ENCODE data around the gene OSBPL2. TPM values are rescaled to one million over a fixed set of nuclear protein-coding genes. Genes with fewer than 3 reads are reported as not detected.

The OSBPL2 gene
- total RNA-seq, 1 experiment from 2014 or later: 26.3 TPM

GRCh38 chr20:62315773-62316172, 77.5 kb downstream of the OSBPL2 start:
- Histone ChIP-seq H3K4me1 (ENCODE audit: insufficient read depth, low read length, poor library complexity, severe bottlenecking) (no peaks in the 10 kb centered on the region), H3K36me3 (ENCODE audit: insufficient read depth, low read length, poor library complexity, severe bottlenecking) (no peaks in the 10 kb centered on the region), H3K9me3 (ENCODE audit: low read depth, low read length, poor library complexity, severe bottlenecking) (no peaks in the 10 kb centered on the region), H3K27ac (ENCODE audit: low read depth, low read length, poor library complexity, severe bottlenecking) (no peak overlapping the region), H3K4me3 (ENCODE audit: low read depth, low read length, poor library complexity, severe bottlenecking) (no peak overlapping the region), H3K27me3 (replicated peaks; ENCODE audit: insufficient read depth, low read depth, low read length, poor library complexity) (no peaks in the 10 kb centered on the region)
- ChIA-PET POLR2A (ENCODE audit: low non-redundant PET) (no interaction called here), CTCF (no interaction called here)
- intact Hi-C loops (cut with micrococcal nuclease; ENCODE audit: unreplicated experiment): no loop called here
- DNase-seq (ENCODE audit: low spot score): no peak
- BruUV-seq (replicated peaks): no TSS peak
- TF ChIP-seq CTCF (conservative IDR thresholded peaks at IDR 0.05; ENCODE audit: low read depth, low read length) (no peak), EZH2 (IDR thresholded peaks at IDR 0.05; ENCODE audit: borderline replicate concordance, low read depth, low read length, poor library complexity, severe bottlenecking) (no peak)

DNA sequence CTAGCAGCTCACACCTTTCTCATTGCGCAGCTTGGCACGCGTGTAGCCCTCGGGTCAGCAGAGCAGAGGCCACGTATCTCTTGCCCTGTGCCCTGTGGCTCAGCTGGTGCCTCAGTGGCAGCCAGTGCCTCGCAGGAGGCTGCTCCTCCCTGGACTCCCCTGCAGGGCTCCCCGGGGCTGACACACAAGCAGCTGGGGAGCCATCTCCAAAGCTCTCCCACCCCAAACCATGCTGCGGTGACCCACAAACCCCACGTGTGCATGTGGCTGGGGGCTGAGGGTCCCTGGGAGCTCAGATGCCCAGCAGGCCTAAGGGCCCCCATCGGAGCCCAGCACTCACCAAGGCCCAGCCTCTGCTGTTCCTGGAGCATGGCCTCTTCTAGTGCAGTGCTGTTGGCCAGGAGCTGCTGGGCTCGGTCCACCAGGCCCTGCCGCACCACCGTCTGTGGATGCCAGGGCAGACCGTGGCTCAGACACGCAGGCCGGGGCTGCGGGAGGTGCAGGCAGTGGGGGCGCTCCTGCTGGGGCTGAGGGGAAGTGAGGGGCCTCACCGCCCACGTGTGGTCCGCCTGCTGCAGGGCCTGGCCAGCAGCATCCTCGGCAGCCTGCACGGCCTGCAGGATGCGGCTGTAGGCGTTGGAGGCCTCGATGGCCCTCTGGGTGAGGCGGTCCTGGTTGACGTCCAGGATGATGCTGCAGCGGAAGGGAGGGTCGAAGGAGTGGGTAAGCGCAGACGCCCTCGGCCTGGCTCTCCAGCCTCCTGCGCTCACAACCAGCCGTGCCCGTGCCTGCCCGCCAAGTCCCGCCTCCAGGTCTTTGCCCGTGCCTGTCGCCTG, 78.2 kb downstream of the OSBPL2 start:
- POLR2A ChIA-PET (ENCODE audit: low non-redundant PET): interaction anchor here (0.6 kb wide), 1 partner anchor 14 kb away, joined by 3 read pairs; no protein-coding TSS in a partner anchor

GRCh38 chr20:62317167-62317655, 78.9 kb downstream of the OSBPL2 start:
- BruUV-seq (replicated peaks): no TSS peak
- intact Hi-C loops (cut with micrococcal nuclease; ENCODE audit: unreplicated experiment): no loop called here
- ChIA-PET CTCF (no interaction called here), POLR2A (ENCODE audit: low non-redundant PET) (interaction anchor here (0.6 kb wide), 1 partner anchor 15 kb away, joined by 3 read pairs; no protein-coding TSS in a partner anchor)
- no peaks in the 10 kb centered on the region for H3K4me1 ChIP-seq (ENCODE audit: insufficient read depth, low read length, poor library complexity, severe bottlenecking)
- H3K27me3 ChIP-seq (replicated peaks; ENCODE audit: insufficient read depth, low read depth, low read length, poor library complexity): no peaks in the 10 kb centered on the region
- TF ChIP-seq EZH2 (IDR thresholded peaks at IDR 0.05; ENCODE audit: borderline replicate concordance, low read depth, low read length, poor library complexity, severe bottlenecking): no peak
- no peak for TF ChIP-seq CTCF (conservative IDR thresholded peaks at IDR 0.05; ENCODE audit: low read depth, low read length)
- no peak overlapping the region for H3K4me3 ChIP-seq (ENCODE audit: low read depth, low read length, poor library complexity, severe bottlenecking)
- no peak for DNase-seq (ENCODE audit: low spot score)
- H3K36me3 ChIP-seq (ENCODE audit: insufficient read depth, low read length, poor library complexity, severe bottlenecking): no peaks in the 10 kb centered on the region
- H3K27ac ChIP-seq (ENCODE audit: low read depth, low read length, poor library complexity, severe bottlenecking): no peak overlapping the region
- H3K9me3 ChIP-seq (ENCODE audit: low read depth, low read length, poor library complexity, severe bottlenecking): no peaks in the 10 kb centered on the region

More for the DNA sequence above, 78.2 kb downstream of the OSBPL2 start:
- no peaks in the 10 kb centered on the region for H3K36me3 ChIP-seq (ENCODE audit: insufficient read depth, low read length, poor library complexity, severe bottlenecking)
- CTCF ChIA-PET: no interaction called here
- DNase-seq (ENCODE audit: low spot score): no peak
- H3K27ac ChIP-seq (ENCODE audit: low read depth, low read length, poor library complexity, severe bottlenecking): no peak overlapping the region
- H3K27me3 ChIP-seq (replicated peaks; ENCODE audit: insufficient read depth, low read depth, low read length, poor library complexity): no peaks in the 10 kb centered on the region
- no peaks in the 10 kb centered on the region for H3K9me3 ChIP-seq (ENCODE audit: low read depth, low read length, poor library complexity, severe bottlenecking)
- BruUV-seq (replicated peaks): no TSS peak
- intact Hi-C loops (cut with micrococcal nuclease; ENCODE audit: unreplicated experiment): no loop called here
- TF ChIP-seq CTCF (conservative IDR thresholded peaks at IDR 0.05; ENCODE audit: low read depth, low read length) (no peak), EZH2 (IDR thresholded peaks at IDR 0.05; ENCODE audit: borderline replicate concordance, low read depth, low read length, poor library complexity, severe bottlenecking) (no peak)
- no peak overlapping the region for H3K4me3 ChIP-seq (ENCODE audit: low read depth, low read length, poor library complexity, severe bottlenecking)
- H3K4me1 ChIP-seq (ENCODE audit: insufficient read depth, low read length, poor library complexity, severe bottlenecking): no peaks in the 10 kb centered on the region
